ENCODE measurements around the gene GJC1. TPM values are rescaled to one million over a fixed set of nuclear protein-coding genes. Genes with fewer than 3 reads are reported as not detected.

The GJC1 gene
- total RNA-seq, 1 donor from 2014 or later, result 7.5 TPM

GRCh38 chr17:44804302-44805089 is 25.6 kb downstream of the GJC1 start:
- Mint-ChIP-seq H3K27ac (no peak overlapping the region), H3K9me3 (no peaks in the 10 kb centered on the region), H3K4me1 (no peaks in the 10 kb centered on the region), H3K27me3 (peaks cover 14% of the 10 kb centered on the region), H3K36me3 (ENCODE audit: low read depth) (no peaks in the 10 kb centered on the region), H3K4me3 (no peak overlapping the region)
- DNase-seq, result no peak
- intact Hi-C loops (cut with micrococcal nuclease), result no loop called here

GRCh38 chr17:44801880-44802279 is 28.2 kb downstream of the GJC1 start:
- H3K27ac Mint-ChIP-seq, result no peak overlapping the region

GRCh38 chr17:44798356-44798755 is 31.7 kb downstream of the GJC1 start:
- DNase-seq, result no peak
- Mint-ChIP-seq H3K36me3 (ENCODE audit: low read depth) (no peaks in the 10 kb centered on the region), H3K9me3 (no peaks in the 10 kb centered on the region), H3K27ac (no peak overlapping the region), H3K4me3 (no peak overlapping the region), H3K4me1 (peaks cover 14% of the 10 kb centered on the region), H3K27me3 (peaks cover 11% of the 10 kb centered on the region)
- intact Hi-C loops (cut with micrococcal nuclease), result no loop called here

More at GRCh38 chr17:44801880-44802279, 28.2 kb downstream of the GJC1 start:
- Mint-ChIP-seq H3K4me1 (peaks cover 5% of the 10 kb centered on the region), H3K4me3 (no peak overlapping the region), H3K36me3 (ENCODE audit: low read depth) (no peaks in the 10 kb centered on the region), H3K27me3 (peaks cover 14% of the 10 kb centered on the region), H3K9me3 (no peaks in the 10 kb centered on the region)
- DNase-seq, result no peak
- intact Hi-C loops (cut with micrococcal nuclease), result no loop called here

- Mint-ChIP-seq H3K9me3 (no peaks in the 10 kb centered on the region), H3K27me3 (peaks cover 10% of the 10 kb centered on the region), H3K36me3 (ENCODE audit: low read depth) (no peaks in the 10 kb centered on the region), H3K4me1 (peaks cover 14% of the 10 kb centered on the region), H3K27ac (no peak overlapping the region), H3K4me3 (no peak overlapping the region)
- no peak for DNase-seq
- intact Hi-C loops (cut with micrococcal nuclease), result no loop called here
Measured at GRCh38 chr17:44797802-44798201, 32.3 kb downstream of the GJC1 start.

- H3K4me3 Mint-ChIP-seq, result no peak overlapping the region
- DNase-seq, result no peak
- no peak overlapping the region for H3K27ac Mint-ChIP-seq
- peaks cover 14% of the 10 kb centered on the region for H3K4me1 Mint-ChIP-seq
- H3K9me3 Mint-ChIP-seq, result no peaks in the 10 kb centered on the region
- no peaks in the 10 kb centered on the region for H3K36me3 Mint-ChIP-seq (ENCODE audit: low read depth)
- intact Hi-C loops (cut with micrococcal nuclease), result no loop called here
- H3K27me3 Mint-ChIP-seq, result peaks cover 7% of the 10 kb centered on the region
Measured at GRCh38 chr17:44796731-44797130, 33.4 kb downstream of the GJC1 start.

- Mint-ChIP-seq H3K27me3 (peaks cover 3% of the 10 kb centered on the region), H3K36me3 (ENCODE audit: low read depth) (no peaks in the 10 kb centered on the region), H3K9me3 (no peaks in the 10 kb centered on the region), H3K27ac (no peak overlapping the region), H3K4me1 (peaks cover 14% of the 10 kb centered on the region), H3K4me3 (no peak overlapping the region)
- intact Hi-C loops (cut with micrococcal nuclease), result no loop called here
- no peak for DNase-seq
Measured at GRCh38 chr17:44795928-44796327, 34.2 kb downstream of the GJC1 start.

- intact Hi-C loops (cut with micrococcal nuclease), result no loop called here
- no peaks in the 10 kb centered on the region for H3K9me3 Mint-ChIP-seq
Measured at GRCh38 chr17:44795421-44795820, 34.7 kb downstream of the GJC1 start.

GRCh38 chr17:44794851-44795413 is 35.2 kb downstream of the GJC1 start:
- H3K36me3 Mint-ChIP-seq (ENCODE audit: low read depth), result no peaks in the 10 kb centered on the region
- DNase-seq, result no peak
- H3K4me3 Mint-ChIP-seq, result no peak overlapping the region
- H3K4me1 Mint-ChIP-seq, result peaks cover 14% of the 10 kb centered on the region
- H3K27ac Mint-ChIP-seq, result peak overlapping the region; percentile 45
- H3K9me3 Mint-ChIP-seq, result no peaks in the 10 kb centered on the region
- intact Hi-C loops (cut with micrococcal nuclease), result no loop called here
- peaks cover 3% of the 10 kb centered on the region for H3K27me3 Mint-ChIP-seq

More at GRCh38 chr17:44795421-44795820, 34.7 kb downstream of the GJC1 start:
- no peak for DNase-seq
- Mint-ChIP-seq H3K27ac (no peak overlapping the region), H3K4me3 (no peak overlapping the region), H3K4me1 (peaks cover 14% of the 10 kb centered on the region), H3K36me3 (ENCODE audit: low read depth) (no peaks in the 10 kb centered on the region), H3K27me3 (peaks cover 3% of the 10 kb centered on the region)

- Mint-ChIP-seq H3K4me1 (peaks cover 14% of the 10 kb centered on the region), H3K9me3 (no peaks in the 10 kb centered on the region), H3K27ac (peak overlapping the region; percentile 45), H3K36me3 (ENCODE audit: low read depth) (no peaks in the 10 kb centered on the region), H3K4me3 (no peak overlapping the region), H3K27me3 (peaks cover 3% of the 10 kb centered on the region)
- no peak for DNase-seq
- intact Hi-C loops (cut with micrococcal nuclease), result no loop called here
Measured at GRCh38 chr17:44793885-44794842, 35.9 kb downstream of the GJC1 start.

GRCh38 chr17:44792276-44792675 is 37.8 kb downstream of the GJC1 start:
- no peak for DNase-seq
- Mint-ChIP-seq H3K27ac (no peak overlapping the region), H3K36me3 (ENCODE audit: low read depth) (no peaks in the 10 kb centered on the region), H3K9me3 (no peaks in the 10 kb centered on the region), H3K4me1 (peaks cover 10% of the 10 kb centered on the region), H3K4me3 (no peak overlapping the region), H3K27me3 (no peaks in the 10 kb centered on the region)
- intact Hi-C loops (cut with micrococcal nuclease), result no loop called here

- Mint-ChIP-seq H3K9me3 (no peaks in the 10 kb centered on the region), H3K4me3 (no peak overlapping the region), H3K36me3 (ENCODE audit: low read depth) (no peaks in the 10 kb centered on the region), H3K27me3 (peaks cover 2% of the 10 kb centered on the region), H3K27ac (no peak overlapping the region), H3K4me1 (no peaks in the 10 kb centered on the region)
- intact Hi-C loops (cut with micrococcal nuclease), result no loop called here
- DNase-seq, result no peak
Measured at GRCh38 chr17:44788139-44788538, 41.9 kb downstream of the GJC1 start.

- Mint-ChIP-seq H3K27me3 (peaks cover 2% of the 10 kb centered on the region), H3K27ac (no peak overlapping the region), H3K4me3 (no peak overlapping the region), H3K36me3 (ENCODE audit: low read depth) (no peaks in the 10 kb centered on the region), H3K4me1 (no peaks in the 10 kb centered on the region), H3K9me3 (no peaks in the 10 kb centered on the region)
- DNase-seq, result no peak
- intact Hi-C loops (cut with micrococcal nuclease), result no loop called here
Measured at GRCh38 chr17:44787271-44787940, 42.7 kb downstream of the GJC1 start.

- Mint-ChIP-seq H3K4me3 (no peak overlapping the region), H3K36me3 (ENCODE audit: low read depth) (no peaks in the 10 kb centered on the region), H3K27me3 (peaks cover 2% of the 10 kb centered on the region), H3K4me1 (no peaks in the 10 kb centered on the region), H3K27ac (no peak overlapping the region), H3K9me3 (no peaks in the 10 kb centered on the region)
- no peak for DNase-seq
- intact Hi-C loops (cut with micrococcal nuclease), result no loop called here
Measured at GRCh38 chr17:44786551-44787081, 43.5 kb downstream of the GJC1 start.

Measured in activated CD4-positive, alpha-beta T cell treated with anti-CD3 and anti-CD28 coated beads, Interleukin-2, amount 10 ng/mL, durations not matched to agents 24 days and 14 days (primary cell).